ENCODE measurements around the gene EPHA6. TPM values are rescaled to one million over a fixed set of nuclear protein-coding genes. Genes with fewer than 3 reads are reported as not detected.

EPHA6 gene
- total and polyA plus RNA-seq, 9 of the 15 experiments (the other 6 are each of a cell fraction or from before 2014, with no cell fraction given): not detected

GRCh38 chr3:97744289-97744688 lies 929.9 kb downstream of the EPHA6 start:
- no peak overlapping the region for H2AFZ ChIP-seq (ENCODE audit: low read depth, low read length)
- in situ Hi-C loops (cut with MboI) (no loop called here), intact Hi-C loops (cut with micrococcal nuclease) (no loop called here)
- H4K20me1 ChIP-seq (replicated peaks; ENCODE audit: control insufficient read depth, insufficient read depth, low read length): no peaks in the 10 kb centered on the region
- H3K4me3 ChIP-seq: no peak overlapping the region
- H3K27me3 ChIP-seq (ENCODE audit: control insufficient read depth in 2 of 2, insufficient read depth in 2 of 2, low read length in 2 of 2): no peaks in the 10 kb centered on the region
- no peaks in the 10 kb centered on the region for H3K79me2 ChIP-seq (ENCODE audit: control insufficient read depth, insufficient read depth, low read length)
- ATAC-seq: no peak
- TF ChIP-seq COPS2 (conservative IDR thresholded peaks at IDR 0.05) (no peak), BCLAF1 (IDR thresholded peaks at IDR 0.05; ENCODE audit: borderline replicate concordance in 1 of 2, control insufficient read depth in 1 of 2, low read depth in 2 of 2, low read length in 1 of 2) (no peak), NFATC3 (IDR thresholded peaks at IDR 0.05) (no peak), HDAC6 (IDR thresholded peaks at IDR 0.05; ENCODE audit: low read depth, low read length) (no peak), MLX (CRISPR knock-in tag; conservative IDR thresholded peaks at IDR 0.05) (no peak), TCF7L2 (IDR thresholded peaks at IDR 0.05; ENCODE audit: low read depth, low read length) (no peak), XRCC3 (IDR thresholded peaks at IDR 0.05) (no peak), NR4A1 (CRISPR knock-in tag; IDR thresholded peaks at IDR 0.05) (no peak), NR4A1 (tag; IDR thresholded peaks at IDR 0.05) (no peak), U2AF2 (optimal IDR thresholded peaks at IDR 0.05; ENCODE audit: low read depth, low read length) (no peak), CSDE1 (IDR thresholded peaks at IDR 0.05) (no peak), ETV5 (CRISPR knock-in tag; IDR thresholded peaks at IDR 0.05; ENCODE audit: low read depth) (no peak), KLF6 (CRISPR knock-in tag; IDR thresholded peaks at IDR 0.05; ENCODE audit: borderline replicate concordance) (no peak), RBM39 (optimal IDR thresholded peaks at IDR 0.05; ENCODE audit: low read depth, low read length) (no peak)
- no peaks in the 10 kb centered on the region for H3K36me3 ChIP-seq (ENCODE audit: control insufficient read depth, insufficient read depth, low read length)
- no TSS peak for BruUV-seq (replicated peaks)
- no peaks in the 10 kb centered on the region for H3K4me1 ChIP-seq (replicated peaks in 1 of 2; ENCODE audit: control insufficient read depth in 2 of 2, insufficient read depth in 2 of 2, low read length in 2 of 2)
- H3K4me2 ChIP-seq (ENCODE audit: insufficient read depth, low read length): no peak overlapping the region
- ChIA-PET POLR2A (no interaction called here), CTCF (ENCODE audit: low intra/inter-chr PET ratio) (no interaction called here)
- FAIRE-seq: no peak
- DNase-seq (ENCODE audit: extremely low read depth in 1 of 4, low spot score in 3 of 4): no peak
- WGBS (ENCODE audit: insufficient coverage, low coverage, missing lambda C conversion rate): 0% methylated on average over 3 of the region's 3 CpGs
- no peaks in the 10 kb centered on the region for H3K9me3 ChIP-seq (replicated peaks; ENCODE audit: control insufficient read depth, insufficient read depth, low read depth, low read length)
- H3K27ac ChIP-seq (ENCODE audit: extremely low read depth, low read depth, low read length): no peak overlapping the region
- no peaks in the 10 kb centered on the region for H3K9me1 ChIP-seq (ENCODE audit: control insufficient read depth, insufficient read depth, low read length)
- H3K9ac ChIP-seq (ENCODE audit: insufficient read depth in 1 of 2, low read depth in 2 of 2, low read length in 2 of 2): no peak overlapping the region

All from K562 (cell line).